ENCODE results near the gene C14orf119.

The C14orf119 gene

GRCh38 chr14:23112359-23113178 is 17.3 kb downstream of the C14orf119 start:
- H3K79me1 ChIP-seq (ENCODE audit: low read length) = no peaks in the 10 kb centered on the region
- no peak overlapping the region for H3K9ac ChIP-seq (ENCODE audit: low read length)
- H3K27ac ChIP-seq (ENCODE audit: low read depth, low read length) = no peak overlapping the region
- H3K4me2 ChIP-seq (ENCODE audit: low read length) = no peak overlapping the region
- no peak overlapping the region for H2BK12ac ChIP-seq (ENCODE audit: low read length)
- H4K91ac ChIP-seq (ENCODE audit: low read depth, low read length) = no peak overlapping the region
- no peaks in the 10 kb centered on the region for H3K36me3 ChIP-seq (ENCODE audit: control insufficient read depth in 1 of 2, insufficient read depth in 2 of 2, low read length in 2 of 2)
- H2BK5ac ChIP-seq (ENCODE audit: low read depth, low read length, poor library complexity) = no peak overlapping the region
- no peaks in the 10 kb centered on the region for H3K27me3 ChIP-seq (ENCODE audit: insufficient read depth, low read length)
- no peak overlapping the region for H3K14ac ChIP-seq (ENCODE audit: low read length)
- WGBS (ENCODE audit: extremely low coverage, insufficient coverage, insufficient read length) = 100% methylated on average over 1 of the region's 12 CpGs
- H4K12ac ChIP-seq (ENCODE audit: low read depth, low read length) = no peak overlapping the region
- H3K18ac ChIP-seq (ENCODE audit: low read length) = no peak overlapping the region
- H2BK120ac ChIP-seq (ENCODE audit: insufficient read depth, low read length, poor library complexity) = no peak overlapping the region
- no peak overlapping the region for H3K4ac ChIP-seq (ENCODE audit: low read depth, low read length)
- H2AK5ac ChIP-seq (ENCODE audit: low read length) = no peak overlapping the region
- peaks cover 1% of the 10 kb centered on the region for H3K9me3 ChIP-seq (ENCODE audit: insufficient read depth, low read depth, low read length)
- no peak for DNase-seq
- H4K8ac ChIP-seq (ENCODE audit: low read depth, low read length) = no peak overlapping the region
- H2AFZ ChIP-seq (ENCODE audit: insufficient read depth, low read length, poor library complexity) = no peak overlapping the region
- peaks cover 3 to 8% of the 10 kb centered on the region in 2 experiments for H3K4me1 ChIP-seq (ENCODE audit: control insufficient read depth in 1 of 2, insufficient read depth in 2 of 2, low read length in 2 of 2)
- no peaks in the 10 kb centered on the region for H3K79me2 ChIP-seq (ENCODE audit: control insufficient read depth, insufficient read depth, low read length, poor library complexity)
- no peak overlapping the region for H3K23ac ChIP-seq (ENCODE audit: low read length)
- no peak overlapping the region for H3K4me3 ChIP-seq (ENCODE audit: low read depth, low read length)

GRCh38 chr14:23113431-23114119 is 18.3 kb downstream of the C14orf119 start:
- no peak overlapping the region for H3K14ac ChIP-seq (ENCODE audit: low read length)
- no peak overlapping the region for H4K91ac ChIP-seq (ENCODE audit: low read depth, low read length)
- no peak overlapping the region for H3K23ac ChIP-seq (ENCODE audit: low read length)
- H2AK5ac ChIP-seq (ENCODE audit: low read length) = no peak overlapping the region
- no CpG with 5 or more reads among the region's 10 CpGs for WGBS (ENCODE audit: extremely low coverage, insufficient coverage, insufficient read length)
- H2AFZ ChIP-seq (ENCODE audit: insufficient read depth, low read length, poor library complexity) = no peak overlapping the region
- H3K4me2 ChIP-seq (ENCODE audit: low read length) = no peak overlapping the region
- no peaks in the 10 kb centered on the region for H3K79me1 ChIP-seq (ENCODE audit: low read length)
- H2BK5ac ChIP-seq (ENCODE audit: low read depth, low read length, poor library complexity) = no peak overlapping the region
- no peak overlapping the region for H3K27ac ChIP-seq (ENCODE audit: low read depth, low read length)
- H3K79me2 ChIP-seq (ENCODE audit: control insufficient read depth, insufficient read depth, low read length, poor library complexity) = no peaks in the 10 kb centered on the region
- H3K4me3 ChIP-seq (ENCODE audit: low read depth, low read length) = no peak overlapping the region
- peaks cover 1% of the 10 kb centered on the region for H3K9me3 ChIP-seq (ENCODE audit: insufficient read depth, low read depth, low read length)
- no peak overlapping the region for H3K4ac ChIP-seq (ENCODE audit: low read depth, low read length)
- no peaks in the 10 kb centered on the region for H3K27me3 ChIP-seq (ENCODE audit: insufficient read depth, low read length)
- no peak for DNase-seq
- H4K8ac ChIP-seq (ENCODE audit: low read depth, low read length) = no peak overlapping the region
- H3K18ac ChIP-seq (ENCODE audit: low read length) = no peak overlapping the region
- no peak overlapping the region for H2BK12ac ChIP-seq (ENCODE audit: low read length)
- peaks cover 3 to 8% of the 10 kb centered on the region in 2 experiments for H3K4me1 ChIP-seq (ENCODE audit: control insufficient read depth in 1 of 2, insufficient read depth in 2 of 2, low read length in 2 of 2)
- H2BK120ac ChIP-seq (ENCODE audit: insufficient read depth, low read length, poor library complexity) = no peak overlapping the region
- H3K9ac ChIP-seq (ENCODE audit: low read length) = no peak overlapping the region
- no peak overlapping the region for H4K12ac ChIP-seq (ENCODE audit: low read depth, low read length)
- no peaks in the 10 kb centered on the region for H3K36me3 ChIP-seq (ENCODE audit: control insufficient read depth in 1 of 2, insufficient read depth in 2 of 2, low read length in 2 of 2)

- Histone ChIP-seq H3K4me1 (ENCODE audit: control insufficient read depth in 1 of 2, insufficient read depth in 2 of 2, low read length in 2 of 2) (peaks cover 3 to 8% of the 10 kb centered on the region in 2 experiments), H3K79me2 (ENCODE audit: control insufficient read depth, insufficient read depth, low read length, poor library complexity) (no peaks in the 10 kb centered on the region), H3K4ac (ENCODE audit: low read depth, low read length) (no peak overlapping the region), H3K14ac (ENCODE audit: low read length) (no peak overlapping the region), H3K9ac (ENCODE audit: low read length) (no peak overlapping the region), H3K36me3 (ENCODE audit: control insufficient read depth in 1 of 2, insufficient read depth in 2 of 2, low read length in 2 of 2) (no peaks in the 10 kb centered on the region), H3K79me1 (ENCODE audit: low read length) (no peaks in the 10 kb centered on the region), H3K27ac (ENCODE audit: low read depth, low read length) (no peak overlapping the region), H2BK120ac (ENCODE audit: insufficient read depth, low read length, poor library complexity) (no peak overlapping the region), H3K4me2 (ENCODE audit: low read length) (no peak overlapping the region), H3K23ac (ENCODE audit: low read length) (no peak overlapping the region), H2BK12ac (ENCODE audit: low read length) (no peak overlapping the region), H3K18ac (ENCODE audit: low read length) (no peak overlapping the region), H3K27me3 (ENCODE audit: insufficient read depth, low read length) (no peaks in the 10 kb centered on the region), H2AK5ac (ENCODE audit: low read length) (no peak overlapping the region), H3K9me3 (ENCODE audit: insufficient read depth, low read depth, low read length) (peaks cover 1% of the 10 kb centered on the region), H2BK5ac (ENCODE audit: low read depth, low read length, poor library complexity) (no peak overlapping the region), H2AFZ (ENCODE audit: insufficient read depth, low read length, poor library complexity) (no peak overlapping the region), H4K91ac (ENCODE audit: low read depth, low read length) (no peak overlapping the region), H4K8ac (ENCODE audit: low read depth, low read length) (no peak overlapping the region), H4K12ac (ENCODE audit: low read depth, low read length) (no peak overlapping the region), H3K4me3 (ENCODE audit: low read depth, low read length) (no peak overlapping the region)
- no peak for DNase-seq
- WGBS (ENCODE audit: extremely low coverage, insufficient coverage, insufficient read length) = no CpG with 5 or more reads among the region's 5 CpGs
Measured at GRCh38 chr14:23114120-23114458, 18.8 kb downstream of the C14orf119 start.

GRCh38 chr14:23114669-23115038 is 19.3 kb downstream of the C14orf119 start:
- no peak overlapping the region for H4K91ac ChIP-seq (ENCODE audit: low read depth, low read length)
- H3K27ac ChIP-seq (ENCODE audit: low read depth, low read length) = no peak overlapping the region
- no peak overlapping the region for H3K18ac ChIP-seq (ENCODE audit: low read length)
- H2BK5ac ChIP-seq (ENCODE audit: low read depth, low read length, poor library complexity) = no peak overlapping the region
- no CpG with 5 or more reads among the region's 4 CpGs for WGBS (ENCODE audit: extremely low coverage, insufficient coverage, insufficient read length)
- no peak overlapping the region for H4K8ac ChIP-seq (ENCODE audit: low read depth, low read length)
- H3K4me3 ChIP-seq (ENCODE audit: low read depth, low read length) = no peak overlapping the region
- no peak for DNase-seq
- no peaks in the 10 kb centered on the region for H3K36me3 ChIP-seq (ENCODE audit: control insufficient read depth in 1 of 2, insufficient read depth in 2 of 2, low read length in 2 of 2)
- peaks cover 1% of the 10 kb centered on the region for H3K9me3 ChIP-seq (ENCODE audit: insufficient read depth, low read depth, low read length)
- peaks cover 3 to 8% of the 10 kb centered on the region in 2 experiments for H3K4me1 ChIP-seq (ENCODE audit: control insufficient read depth in 1 of 2, insufficient read depth in 2 of 2, low read length in 2 of 2)
- H2BK12ac ChIP-seq (ENCODE audit: low read length) = no peak overlapping the region
- no peak overlapping the region for H3K9ac ChIP-seq (ENCODE audit: low read length)
- no peak overlapping the region for H3K23ac ChIP-seq (ENCODE audit: low read length)
- no peak overlapping the region for H3K4me2 ChIP-seq (ENCODE audit: low read length)
- H3K79me1 ChIP-seq (ENCODE audit: low read length) = no peaks in the 10 kb centered on the region
- no peak overlapping the region for H2AK5ac ChIP-seq (ENCODE audit: low read length)
- no peak overlapping the region for H3K4ac ChIP-seq (ENCODE audit: low read depth, low read length)
- H3K14ac ChIP-seq (ENCODE audit: low read length) = no peak overlapping the region
- no peaks in the 10 kb centered on the region for H3K27me3 ChIP-seq (ENCODE audit: insufficient read depth, low read length)
- no peak overlapping the region for H2AFZ ChIP-seq (ENCODE audit: insufficient read depth, low read length, poor library complexity)
- H4K12ac ChIP-seq (ENCODE audit: low read depth, low read length) = no peak overlapping the region
- H2BK120ac ChIP-seq (ENCODE audit: insufficient read depth, low read length, poor library complexity) = no peak overlapping the region
- H3K79me2 ChIP-seq (ENCODE audit: control insufficient read depth, insufficient read depth, low read length, poor library complexity) = no peaks in the 10 kb centered on the region

All from trophoblast cell (in vitro differentiated cells and primary cell).